GM18526 (cell line): ENCODE data around the gene PSME3IP1.

Experiments used
- POLR2A ChIP-seq: IDR thresholded peaks from 3 replicates; pipeline ENCODE4 v1.6.1; 2011; ENCODE audit not compliant: insufficient read length; ENCODE audit errors: extremely low read depth

The PSME3IP1 gene

DNA sequence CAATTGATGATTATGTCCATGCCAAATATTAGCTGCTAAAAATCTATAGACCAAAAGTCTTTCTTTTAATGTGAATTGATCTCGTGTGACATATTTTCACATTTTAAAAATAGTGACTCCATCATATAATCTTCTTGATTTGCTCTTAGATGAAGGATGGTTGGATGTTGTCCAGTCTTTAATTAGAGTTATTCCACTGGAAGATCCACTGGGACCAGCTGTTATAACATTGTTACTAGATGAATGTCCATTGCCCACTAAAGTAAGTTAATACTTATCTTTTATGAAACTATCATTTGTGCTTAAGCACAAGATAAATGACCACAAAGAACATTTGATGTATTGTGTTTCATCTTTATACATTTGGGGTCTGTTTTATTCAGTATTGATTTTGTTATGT lies 23.1 kb upstream of the PSME3IP1 start:
- no peak for TF ChIP-seq POLR2A

DNA sequence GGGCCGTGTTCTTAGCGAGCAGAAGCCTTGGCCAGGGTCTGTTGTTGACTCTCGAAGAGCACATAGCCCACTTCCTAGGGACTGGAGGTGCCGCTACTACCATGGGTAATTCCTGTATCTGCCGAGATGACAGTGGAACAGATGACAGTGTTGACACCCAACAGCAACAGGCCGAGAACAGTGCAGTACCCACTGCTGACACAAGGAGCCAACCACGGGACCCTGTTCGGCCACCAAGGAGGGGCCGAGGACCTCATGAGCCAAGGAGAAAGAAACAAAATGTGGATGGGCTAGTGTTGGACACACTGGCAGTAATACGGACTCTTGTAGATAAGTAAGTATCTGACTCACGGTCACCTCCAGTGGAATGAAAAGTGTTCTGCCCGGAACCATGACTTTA lies 18.8 kb upstream of the PSME3IP1 start:
- TF ChIP-seq POLR2A: no peak

DNA sequence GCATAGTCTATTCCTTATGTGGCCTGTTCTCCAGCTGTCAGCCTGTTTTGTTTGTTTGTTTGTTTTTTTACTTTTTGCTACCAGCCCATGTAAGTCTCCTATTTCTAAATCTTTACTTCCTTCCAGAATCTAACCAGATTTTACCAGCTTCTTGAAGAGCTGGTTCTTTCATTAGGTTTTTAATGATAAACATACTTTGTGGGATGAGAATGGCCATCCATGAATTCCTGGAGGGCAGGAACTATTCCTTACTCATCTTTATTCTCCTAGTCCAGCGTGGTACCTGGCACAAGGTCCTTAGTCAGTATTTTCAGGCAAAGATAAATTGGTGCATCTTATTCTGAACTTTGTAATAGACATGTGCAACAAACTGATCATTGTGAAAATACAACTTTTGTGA lies 17.6 kb upstream of the PSME3IP1 start:
- TF ChIP-seq POLR2A: no peak

DNA sequence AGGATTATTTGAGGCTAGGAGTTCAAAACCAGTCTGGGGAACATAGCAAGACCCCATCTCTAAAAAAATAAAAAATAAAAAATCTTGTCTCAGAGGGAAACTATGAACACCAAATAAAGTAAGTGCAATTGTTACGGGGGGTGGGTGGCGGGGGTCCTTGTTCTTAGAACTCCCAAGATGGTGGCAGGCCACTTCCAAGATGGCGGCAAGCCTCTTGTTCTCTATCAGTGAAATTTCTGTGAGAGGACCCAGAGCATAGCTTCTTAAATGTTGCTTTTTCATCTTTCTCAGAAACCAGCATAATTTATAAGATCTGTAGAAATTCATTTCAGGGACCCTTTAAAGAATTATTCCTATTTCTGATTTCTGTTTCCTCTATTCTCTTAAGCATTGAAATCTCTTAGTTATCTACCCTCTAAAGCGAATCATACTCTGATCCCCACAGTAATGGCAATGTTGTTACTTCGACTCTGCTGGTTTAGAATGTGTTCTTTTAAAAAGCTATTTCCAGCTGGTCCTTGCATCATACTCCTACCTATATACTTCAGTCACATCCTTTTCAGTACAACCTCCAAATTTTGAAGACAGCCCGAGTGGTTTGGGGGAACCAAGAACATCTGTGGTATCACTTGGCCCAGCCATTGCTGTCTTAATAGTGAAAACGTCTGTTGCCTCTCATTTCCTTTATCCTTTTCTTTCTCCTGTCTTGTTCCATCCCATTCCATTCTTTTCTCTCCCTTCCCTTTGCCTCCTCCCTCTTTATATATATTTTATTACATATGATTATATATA lies 16.5 kb upstream of the PSME3IP1 start:
- TF ChIP-seq POLR2A: no peak

DNA sequence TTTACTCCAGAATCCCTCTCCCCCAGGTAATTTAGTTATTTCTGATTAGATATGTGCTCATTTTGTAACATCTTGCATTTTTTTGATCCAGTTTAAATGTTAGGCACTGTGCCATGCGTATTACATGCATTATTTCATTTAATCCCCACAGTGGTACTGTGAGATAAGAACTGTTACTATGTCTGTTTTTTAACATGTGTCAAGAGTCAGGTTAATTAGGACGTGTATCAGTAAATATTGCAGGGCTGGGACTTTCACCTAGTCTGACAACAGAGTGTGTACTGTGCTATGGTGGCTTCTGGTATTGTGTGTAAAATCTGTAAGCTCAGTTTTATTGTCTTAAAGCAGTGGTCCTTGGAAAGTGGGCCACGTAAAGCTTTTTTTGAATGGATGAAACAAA lies 10.9 kb upstream of the PSME3IP1 start:
- no peak for TF ChIP-seq POLR2A

DNA sequence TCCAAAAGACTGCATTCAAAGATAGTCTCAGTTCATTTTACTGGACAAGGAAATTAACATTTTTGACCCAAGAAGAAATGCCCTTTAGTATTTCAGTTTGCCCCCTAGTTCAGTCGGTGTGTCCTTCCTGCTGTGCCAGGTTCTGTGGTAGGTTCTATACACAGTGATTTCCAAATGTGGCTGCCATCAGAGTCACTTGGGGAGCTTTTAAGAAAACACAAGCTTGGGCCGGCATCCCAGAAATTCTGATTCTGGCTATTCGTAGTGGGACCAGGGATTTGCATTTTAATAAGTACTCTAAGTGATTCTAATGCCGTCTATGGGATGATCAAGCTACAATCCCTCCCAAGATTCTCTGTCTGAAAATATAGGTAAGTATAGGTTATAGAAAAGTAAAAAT lies 10.4 kb upstream of the PSME3IP1 start:
- TF ChIP-seq POLR2A: no peak

DNA sequence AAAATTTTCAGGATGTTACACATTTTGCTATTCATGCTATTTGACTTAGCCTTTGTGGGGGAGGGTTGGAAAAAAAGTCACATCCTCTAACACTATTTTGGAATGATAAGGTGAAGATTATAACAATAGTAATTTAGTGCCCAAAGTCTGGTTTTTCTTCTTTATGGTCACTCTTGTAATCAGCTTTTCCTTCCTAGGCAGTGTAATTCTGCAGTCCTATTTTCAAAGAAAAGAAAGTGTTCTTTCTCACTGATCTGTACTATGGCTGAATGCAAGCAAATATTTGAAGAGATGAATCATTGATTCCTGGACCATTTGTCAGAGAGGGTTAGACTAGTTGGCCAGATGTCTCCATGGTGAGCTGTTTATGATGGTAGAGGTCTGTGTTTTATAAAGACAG lies 8.7 kb upstream of the PSME3IP1 start:
- no peak for TF ChIP-seq POLR2A

DNA sequence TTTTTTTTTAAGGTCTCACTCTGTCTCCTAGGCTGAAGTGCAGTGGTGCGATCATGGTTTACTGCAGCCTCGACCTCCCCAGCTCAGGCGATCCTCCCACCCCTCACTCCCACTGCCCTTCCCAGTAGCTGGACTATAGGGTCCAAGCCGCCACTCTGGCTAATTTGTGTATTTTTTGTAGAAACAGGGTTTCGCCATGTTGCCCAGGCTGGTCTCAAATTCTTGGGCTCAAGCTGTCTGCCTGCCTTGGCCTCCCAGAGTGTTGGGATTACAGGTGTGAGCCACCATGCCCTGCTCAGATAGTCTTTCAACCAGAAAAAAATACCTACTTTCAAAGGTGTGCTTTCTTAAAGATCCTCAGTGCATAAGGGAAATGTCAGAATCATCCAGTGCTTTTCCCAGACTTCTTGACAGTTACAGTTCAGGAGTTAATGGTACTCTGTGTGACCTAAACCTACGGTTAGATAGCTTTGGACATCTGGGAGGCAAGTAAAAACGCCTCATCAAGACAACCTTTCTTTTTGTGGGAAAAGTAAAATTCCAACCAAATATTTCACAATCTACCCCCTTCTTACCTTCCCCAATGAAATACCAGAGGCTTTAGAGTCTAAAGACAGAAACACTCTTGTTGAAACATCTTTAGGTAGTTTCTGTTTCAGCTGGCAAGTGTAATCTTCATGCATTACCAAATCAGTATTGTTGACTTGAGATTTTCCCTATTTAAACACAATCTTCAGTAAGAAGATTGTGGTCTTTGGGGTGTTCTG lies 7.1 kb upstream of the PSME3IP1 start:
- TF ChIP-seq POLR2A: no peak

DNA sequence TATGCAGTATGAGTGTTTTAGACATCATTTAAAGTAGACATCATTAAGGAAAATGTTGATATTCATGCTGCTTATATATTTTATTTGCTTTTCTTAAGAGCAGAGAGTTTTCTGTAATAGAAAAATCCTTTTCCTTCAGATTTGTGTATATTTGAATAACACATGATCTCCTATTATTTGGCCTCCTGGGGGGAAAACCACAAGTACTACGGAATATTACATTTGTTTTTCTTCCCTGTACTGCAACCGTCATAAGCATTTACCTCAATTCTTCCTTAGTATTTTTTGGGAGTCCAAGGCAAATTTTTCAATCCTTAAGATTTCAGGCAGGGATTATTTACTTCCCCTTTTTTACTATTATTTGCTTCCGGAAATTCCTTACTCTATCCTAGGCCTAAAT lies 6.3 kb upstream of the PSME3IP1 start:
- TF ChIP-seq POLR2A: no peak

DNA sequence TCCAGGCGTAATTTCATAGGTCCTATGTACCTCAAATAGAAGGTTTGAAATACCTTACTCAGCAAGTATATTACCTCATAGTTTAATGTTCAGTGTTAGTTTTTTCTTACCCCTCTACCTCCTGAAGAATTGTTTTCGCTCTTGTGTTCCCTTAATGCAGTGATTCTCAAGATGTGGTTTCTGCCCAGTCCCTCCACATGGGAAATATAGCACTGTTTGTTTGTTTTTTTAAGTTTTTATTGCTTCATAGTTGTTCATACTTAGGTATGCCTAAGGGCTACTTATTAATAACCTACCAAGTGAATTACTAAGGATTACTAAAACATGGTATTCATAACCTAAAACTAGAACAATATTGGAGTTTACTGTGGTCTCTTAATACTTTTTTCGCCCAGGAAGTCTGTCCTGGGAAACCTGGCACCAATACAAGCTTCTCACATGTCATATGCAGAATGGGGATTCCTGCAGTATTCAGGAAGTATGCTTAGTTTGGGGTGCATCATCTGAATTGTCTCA lies 5.3 kb upstream of the PSME3IP1 start:
- TF ChIP-seq POLR2A: no peak

DNA sequence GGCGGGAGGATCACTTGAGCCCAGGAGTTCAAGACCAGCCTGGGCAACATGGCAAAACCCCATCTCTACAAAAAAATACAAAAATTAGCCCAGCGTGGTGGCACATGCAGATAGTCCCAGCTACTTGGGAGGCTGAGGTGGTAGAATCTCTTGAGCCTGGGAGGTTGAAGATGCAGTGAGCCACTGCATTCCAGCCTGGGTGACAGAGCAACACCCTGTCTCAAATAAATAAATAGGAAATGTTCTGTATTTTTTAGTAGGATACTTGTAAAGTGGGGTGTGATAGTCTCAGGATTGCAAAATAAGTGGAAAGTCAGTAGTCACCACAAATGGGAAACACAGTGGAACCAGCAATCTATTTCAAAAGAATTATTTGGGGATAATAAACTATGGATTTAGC lies 4.3 kb upstream of the PSME3IP1 start:
- no peak for TF ChIP-seq POLR2A

DNA sequence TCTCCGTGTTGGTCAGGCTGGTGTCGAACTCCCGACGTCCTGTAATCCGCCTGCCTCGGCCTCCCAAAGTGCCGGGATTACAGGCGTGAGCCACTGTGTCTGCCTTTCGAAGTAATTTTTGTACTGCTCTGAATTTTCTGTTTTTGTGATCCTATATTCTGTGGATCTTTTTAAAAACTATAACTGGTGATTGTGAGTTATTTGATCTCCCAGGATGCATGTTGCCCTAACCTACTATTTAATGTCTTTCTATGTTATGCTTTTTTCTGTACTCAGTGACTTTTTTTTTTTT lies 2.8 kb upstream of the PSME3IP1 start:
- no peak for TF ChIP-seq POLR2A

DNA sequence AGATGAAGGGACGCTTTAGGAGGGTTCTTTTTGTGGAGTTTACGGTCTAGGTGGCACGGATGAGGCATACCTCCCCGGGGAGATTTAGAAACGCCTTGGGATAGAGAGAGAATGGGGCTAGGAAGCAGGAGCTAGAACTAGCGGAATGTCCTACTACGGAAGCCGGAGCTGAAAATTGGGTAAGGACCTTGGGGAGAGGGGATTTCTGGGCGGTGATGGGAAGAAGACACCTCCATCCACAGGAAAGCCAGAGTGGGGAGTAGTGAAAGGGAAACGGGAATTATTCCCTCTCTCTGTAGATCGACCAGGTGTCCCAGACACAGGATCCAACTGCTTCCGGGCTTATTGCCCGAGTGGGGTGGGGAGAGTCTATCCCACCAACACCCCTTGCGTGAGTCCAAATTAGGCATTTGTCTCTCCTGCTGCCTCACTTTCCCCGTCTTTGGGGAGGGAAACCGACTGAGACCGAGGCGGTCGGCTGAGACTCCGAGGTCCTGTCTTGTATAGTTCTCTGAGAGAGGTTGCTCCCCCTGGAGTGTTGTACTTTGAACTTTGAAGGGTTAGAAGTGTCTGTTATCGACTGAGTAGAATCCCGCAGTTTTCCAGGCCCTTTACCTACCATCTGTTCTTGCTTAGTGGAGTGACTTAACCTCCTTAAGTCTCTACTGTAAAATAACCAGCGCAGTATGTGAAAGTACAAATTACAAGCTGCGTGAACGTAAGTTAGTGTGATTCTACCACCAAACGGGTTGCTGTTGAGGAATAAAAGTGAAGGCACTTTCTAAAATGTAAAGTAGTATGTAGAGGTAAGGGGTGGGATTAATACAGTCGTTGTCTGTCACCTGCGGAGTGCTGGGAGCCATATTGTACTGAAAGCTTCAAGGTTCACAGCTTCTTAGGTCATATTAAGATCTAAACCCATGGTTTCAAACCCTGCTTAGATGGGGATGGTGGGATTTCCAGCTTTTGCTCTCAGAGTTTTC lies 1.3 kb upstream of the PSME3IP1 start:
- TF ChIP-seq POLR2A: no peak

DNA sequence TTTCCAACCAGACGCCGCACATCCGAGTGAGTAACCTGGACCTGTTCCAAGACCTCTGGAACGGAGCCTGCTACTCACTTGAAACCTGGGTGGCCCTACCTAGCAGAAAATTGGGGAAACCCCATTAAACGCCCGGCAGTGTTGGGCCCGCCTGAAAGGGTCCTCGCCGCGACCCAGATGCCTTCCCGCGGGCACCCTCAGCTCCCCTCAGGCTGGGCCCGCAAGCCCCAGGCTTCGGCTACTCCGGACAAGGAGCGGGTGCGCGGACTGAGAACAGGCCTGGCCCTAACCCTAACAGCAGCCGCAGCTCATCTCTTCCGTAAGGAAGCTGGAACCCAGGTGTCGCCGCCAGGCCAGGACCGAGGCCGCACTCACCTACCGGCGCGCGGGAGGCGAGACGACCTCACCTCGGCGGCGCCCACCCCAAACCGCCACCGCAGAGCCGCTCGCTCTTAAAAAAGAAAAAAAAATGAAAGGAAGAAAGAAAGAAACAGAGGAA lies 344 bp downstream of the PSME3IP1 start:
- TF ChIP-seq POLR2A: no peak

DNA sequence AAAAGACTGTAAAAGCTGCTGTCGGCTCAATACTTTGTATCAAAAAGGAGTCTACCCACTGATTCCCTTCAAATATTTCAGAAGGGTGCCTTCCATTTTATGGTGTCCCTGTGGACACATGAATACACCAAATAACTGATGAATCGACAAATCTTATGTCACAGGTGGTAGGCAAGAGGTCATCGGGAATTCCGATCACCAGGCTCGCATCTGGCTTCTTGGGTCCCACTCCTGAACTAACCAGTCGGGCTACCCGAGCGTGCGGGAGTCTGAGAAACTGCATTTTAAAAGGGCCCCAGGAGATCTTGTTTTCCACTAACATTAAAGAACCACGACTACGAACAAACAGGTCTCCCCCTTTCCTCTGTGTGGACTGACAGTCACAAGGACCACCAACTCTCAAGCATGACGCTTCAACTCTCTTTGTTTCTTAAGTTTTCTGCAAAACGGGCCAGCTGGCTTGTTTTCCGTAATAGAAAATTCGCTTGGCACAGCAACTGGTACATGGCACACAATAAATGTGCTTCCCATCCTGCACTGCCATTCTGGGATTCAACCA lies 873 bp downstream of the PSME3IP1 start:
- TF ChIP-seq POLR2A: no peak
